CD4-positive, alpha-beta T cell treated with Interleukin-15 for 1 hour (primary cell): ENCODE measurements around the gene MBD2.
"Not testable (repeated sequence)": the region's sequence is repeated elsewhere in the genome, so short reads cannot be mapped to it uniquely, and the experiment has no call there.

Experiments
- DNase-seq: peaks from one replicate; pipeline ENCODE4 v3.0.0-alpha.2; 2020

The MBD2 gene

GRCh38 chr18:54148678-54149077 lies 75.8 kb downstream of the MBD2 start:
- no peak for DNase-seq

DNA sequence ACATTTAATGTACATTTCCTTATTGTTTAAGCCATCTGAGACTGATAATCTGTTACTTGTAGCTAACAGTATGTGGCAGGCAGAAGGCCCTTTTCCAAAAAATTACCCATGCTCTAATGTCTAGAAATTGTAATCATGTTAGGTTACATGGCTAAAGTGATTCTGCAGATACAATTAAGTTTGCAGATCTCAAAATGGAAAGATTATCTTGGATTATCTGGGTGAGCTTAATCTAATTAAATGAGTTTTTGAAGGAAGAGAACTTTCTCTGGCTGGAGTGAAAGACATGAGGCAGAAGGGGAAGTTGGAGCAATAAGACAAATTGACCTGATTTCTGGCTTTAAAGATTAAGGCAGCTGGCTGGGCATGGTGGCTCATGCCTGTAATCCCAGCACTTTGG lies 76.3 kb downstream of the MBD2 start:
- DNase-seq, result no peak

DNA sequence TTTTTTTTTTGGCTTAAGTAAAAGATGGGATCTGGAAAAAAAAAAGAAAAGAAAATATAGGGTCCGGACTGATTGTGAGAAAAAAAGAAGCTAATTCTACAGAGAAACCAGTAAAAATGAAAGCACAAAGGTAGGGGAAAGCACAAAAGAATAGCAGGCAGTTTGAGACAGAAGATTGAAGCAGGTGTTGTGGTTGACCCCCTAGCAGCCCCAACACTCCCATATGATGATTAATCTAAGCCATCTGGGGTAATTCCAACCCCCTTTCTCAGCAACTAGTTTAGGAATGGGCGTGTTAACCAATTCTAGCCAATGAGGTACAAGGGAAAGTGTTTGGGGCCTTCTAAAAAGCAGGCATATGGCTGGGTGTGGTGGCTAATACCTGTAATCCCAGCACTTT lies 77.0 kb downstream of the MBD2 start:
- DNase-seq, result no peak

DNA sequence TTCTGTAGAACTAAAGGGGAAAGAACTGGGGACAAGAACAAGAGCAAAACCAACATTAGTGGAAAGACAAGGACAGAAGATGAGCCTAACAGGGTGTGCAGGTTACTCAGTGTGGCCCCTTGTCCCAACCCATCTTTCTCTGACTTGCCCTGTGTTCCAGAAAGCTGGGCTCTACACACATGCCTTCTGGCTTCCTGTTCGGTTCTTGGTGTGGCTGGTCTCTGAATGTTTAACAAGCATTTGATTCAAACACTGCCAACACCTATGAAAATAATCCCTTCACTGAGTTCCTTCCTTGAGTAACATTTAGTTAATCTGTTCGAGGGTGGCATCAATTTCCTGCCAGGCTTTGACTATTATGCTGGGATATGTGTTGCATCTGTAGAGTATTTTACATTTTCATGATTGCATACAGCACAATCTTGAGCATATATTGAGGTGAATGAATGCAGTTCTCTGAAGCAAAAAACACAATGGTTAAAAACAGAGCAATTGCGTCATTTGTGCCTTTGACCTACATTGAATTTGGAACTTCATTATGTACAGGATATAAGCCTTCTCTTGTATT lies 83.3 kb downstream of the MBD2 start:
- no peak for DNase-seq

GRCh38 chr18:54140641-54141040 lies 83.8 kb downstream of the MBD2 start:
- DNase-seq, result no peak

DNA sequence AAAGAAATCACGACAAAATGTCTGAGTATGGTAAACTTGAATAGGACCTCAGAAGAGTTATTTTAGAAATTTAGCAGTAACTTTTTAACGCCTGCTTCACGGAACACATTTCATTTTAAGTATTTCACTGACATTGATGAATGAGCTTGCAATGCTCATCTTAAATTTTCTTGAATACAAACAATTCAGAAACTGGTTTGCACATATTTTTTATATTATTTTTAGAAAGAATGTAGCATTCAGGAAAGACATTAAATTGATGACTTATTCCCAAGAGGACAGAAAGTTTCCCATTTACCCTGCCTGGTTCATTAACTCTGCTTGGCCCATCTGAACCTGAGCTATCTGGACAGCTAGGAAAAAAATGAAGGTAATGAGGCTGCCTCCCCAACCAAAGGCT lies 89.3 kb downstream of the MBD2 start:
- no peak for DNase-seq

- DNase-seq, result no peak
Observed at GRCh38 chr18:54134053-54134452, 90.4 kb downstream of the MBD2 start.

DNA sequence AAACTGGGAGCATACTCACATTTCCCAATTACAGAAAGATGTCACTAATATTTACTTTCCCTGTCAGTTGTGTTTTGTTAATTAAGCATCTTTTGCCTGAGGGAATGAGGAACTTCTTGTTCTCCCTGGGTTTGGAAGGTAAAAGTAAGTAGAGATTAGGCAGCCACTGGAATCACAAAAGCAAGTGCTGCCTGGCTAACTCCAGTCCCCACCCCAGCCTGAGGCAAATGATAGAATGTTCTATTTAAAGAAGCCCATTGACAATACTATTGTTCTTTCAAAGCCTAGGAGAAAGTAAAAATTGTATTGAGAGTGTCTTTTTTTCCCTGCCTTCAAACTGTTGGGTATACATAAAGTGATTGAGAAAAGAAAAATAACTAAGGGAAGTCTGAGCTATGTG lies 93.8 kb downstream of the MBD2 start:
- DNase-seq, result no peak

- no peak for DNase-seq
Observed at GRCh38 chr18:54130177-54130576, 94.3 kb downstream of the MBD2 start.

DNA sequence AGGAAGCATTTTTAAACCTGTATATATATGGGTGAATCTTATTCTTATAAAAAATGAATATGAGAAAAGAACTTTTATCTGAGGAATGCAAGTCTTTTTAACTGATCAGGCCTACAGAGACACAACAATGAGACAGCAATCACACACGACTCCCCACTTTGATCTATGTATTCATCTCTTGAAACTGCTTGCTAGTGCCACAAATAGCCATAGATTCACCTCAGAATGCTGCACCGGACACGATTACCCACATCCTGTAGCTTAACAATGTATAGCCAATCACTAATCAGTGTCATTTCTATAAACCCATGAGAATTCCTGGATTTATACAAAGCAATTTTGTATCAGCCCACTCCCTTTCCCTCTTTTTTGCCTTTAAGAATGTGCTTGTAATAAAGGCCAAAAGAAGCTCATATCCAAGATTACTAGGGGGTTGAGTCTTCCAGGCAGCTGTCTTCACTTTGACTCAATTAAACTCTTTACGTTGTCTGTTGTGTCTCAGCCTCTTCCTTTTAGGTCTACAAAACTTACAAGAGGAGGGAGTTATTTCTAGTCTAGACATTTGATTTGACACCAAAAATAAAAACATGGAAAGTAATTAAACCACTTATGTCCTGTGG lies 94.9 kb downstream of the MBD2 start:
- no peak for DNase-seq

DNA sequence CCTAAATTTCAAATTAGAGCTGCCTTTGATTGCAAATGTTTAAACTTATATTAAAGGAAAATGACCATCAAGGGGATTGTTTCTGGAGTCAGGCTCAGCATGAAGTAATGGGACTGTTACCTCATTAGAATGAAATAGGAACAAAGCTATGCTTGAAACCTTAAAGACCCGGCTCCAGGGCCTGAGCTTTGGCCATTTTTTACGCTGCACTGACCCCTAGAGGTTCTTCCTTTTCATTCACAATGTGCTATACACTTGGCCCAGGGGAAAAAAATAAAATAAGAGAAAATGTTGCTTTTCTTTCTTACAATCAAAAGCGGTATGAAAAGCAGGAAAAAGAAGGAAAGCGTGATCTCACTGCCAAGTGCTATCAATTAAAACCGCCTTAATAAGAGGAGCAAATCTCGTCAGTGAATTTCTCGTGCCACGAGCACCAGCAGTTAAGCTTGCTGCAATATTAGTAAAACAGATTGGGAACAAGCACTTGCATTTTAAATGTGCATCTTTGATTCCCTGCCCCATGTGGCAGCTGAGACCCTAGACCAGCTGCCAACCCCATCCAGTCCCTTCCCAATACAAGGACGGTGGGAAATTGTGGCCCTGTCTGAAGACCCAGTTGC lies 96.6 kb downstream of the MBD2 start:
- DNase-seq, result no peak

DNA sequence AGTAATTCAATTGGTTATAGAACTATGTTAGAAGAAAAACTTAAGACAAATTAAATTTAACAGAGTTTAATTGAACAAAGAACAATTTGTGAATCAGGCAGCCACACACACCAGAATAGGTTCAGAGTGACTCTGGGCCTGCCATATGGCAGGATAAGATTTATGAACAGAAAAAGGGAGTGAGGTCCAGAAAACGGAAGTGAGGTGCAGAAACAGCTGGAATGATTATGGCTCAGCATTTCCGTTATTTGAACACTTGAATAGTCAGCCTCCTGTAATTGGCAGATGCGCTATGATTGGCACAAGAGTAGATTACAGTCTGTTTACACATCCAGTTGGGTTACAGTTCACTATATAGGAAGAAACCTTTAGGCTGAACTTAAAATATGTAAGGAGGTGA lies 99.0 kb downstream of the MBD2 start:
- DNase-seq, result no peak

DNA sequence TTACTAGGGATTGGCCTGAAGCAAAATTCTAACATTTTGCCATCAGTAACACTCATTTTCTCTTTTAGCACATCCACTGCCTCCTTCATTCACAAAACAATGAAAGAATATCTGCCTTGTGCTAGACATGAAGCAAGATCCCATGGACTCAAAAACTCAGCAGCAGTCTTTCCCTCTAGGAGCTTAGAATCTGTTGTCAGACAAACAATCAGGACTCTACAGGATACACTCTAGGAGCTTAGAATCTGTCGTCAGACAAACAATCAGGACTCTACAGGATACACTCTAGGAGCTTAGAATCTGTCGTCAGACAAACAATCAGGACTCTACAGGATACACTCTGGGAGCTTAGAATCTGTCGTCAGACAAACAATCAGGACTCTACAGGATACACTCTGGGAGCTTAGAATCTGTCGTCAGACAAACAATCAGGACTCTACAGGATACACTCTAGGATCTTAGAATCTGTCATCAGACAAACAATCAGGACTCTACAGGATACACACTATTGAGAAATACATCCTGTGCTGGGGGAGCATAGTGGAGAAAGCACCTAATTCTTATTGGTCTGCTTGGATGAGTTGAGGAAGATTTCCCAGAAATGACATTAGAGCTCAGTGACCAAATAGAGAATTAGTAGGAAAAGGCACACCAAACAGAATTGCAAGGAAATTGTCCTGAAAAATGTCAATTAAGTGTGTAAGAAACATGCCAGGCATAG lies 100.6 kb downstream of the MBD2 start:
- DNase-seq, result not testable (repeated sequence)

- DNase-seq, result no peak
Observed at GRCh38 chr18:54119524-54120019, 104.9 kb downstream of the MBD2 start.

DNA sequence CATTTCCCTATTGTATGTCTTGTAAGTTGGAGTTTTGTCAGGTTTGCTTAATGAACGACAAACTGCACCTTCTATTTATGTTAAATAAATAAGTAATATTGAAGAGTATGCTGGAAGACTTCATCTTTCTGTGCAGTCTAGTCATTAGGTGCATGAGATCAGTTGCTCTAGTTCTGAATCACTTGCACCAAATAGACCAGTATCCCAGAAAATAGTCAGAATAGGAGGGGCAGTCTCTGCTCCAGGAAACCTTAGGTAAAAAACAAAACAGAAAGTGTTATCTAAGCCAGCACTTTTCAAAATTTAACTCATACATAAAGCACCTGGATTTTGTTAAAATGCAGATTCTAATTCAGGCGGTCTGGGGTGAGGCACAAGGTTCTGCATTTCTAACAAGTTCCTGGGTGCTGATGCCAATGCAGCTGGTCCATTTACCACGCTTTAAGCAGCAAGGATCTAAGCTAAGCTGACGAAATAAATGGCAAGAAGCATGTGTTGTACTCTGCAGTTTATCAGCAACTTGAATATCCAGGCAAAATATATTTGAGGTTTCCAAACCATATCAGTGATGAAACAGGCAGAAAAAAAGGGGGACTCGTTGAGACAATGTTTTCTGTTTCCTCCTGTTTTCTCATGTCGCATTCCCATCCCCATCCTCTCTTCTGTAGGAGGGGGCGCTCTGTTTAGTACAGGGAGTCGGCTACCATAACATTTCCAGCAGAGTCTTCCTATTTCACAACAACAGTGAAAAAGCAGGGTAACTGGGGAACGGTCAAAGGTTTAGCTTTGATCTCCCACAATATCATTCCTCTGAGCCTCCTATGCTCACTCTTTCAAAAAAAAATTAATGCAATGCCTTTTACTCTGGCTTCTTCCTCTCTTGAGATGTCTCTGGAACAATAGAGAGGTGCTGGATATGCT lies 106.4 kb downstream of the MBD2 start:
- DNase-seq, result no peak

GRCh38 chr18:54116541-54117257 lies 107.8 kb downstream of the MBD2 start:
- DNase-seq, result no peak

DNA sequence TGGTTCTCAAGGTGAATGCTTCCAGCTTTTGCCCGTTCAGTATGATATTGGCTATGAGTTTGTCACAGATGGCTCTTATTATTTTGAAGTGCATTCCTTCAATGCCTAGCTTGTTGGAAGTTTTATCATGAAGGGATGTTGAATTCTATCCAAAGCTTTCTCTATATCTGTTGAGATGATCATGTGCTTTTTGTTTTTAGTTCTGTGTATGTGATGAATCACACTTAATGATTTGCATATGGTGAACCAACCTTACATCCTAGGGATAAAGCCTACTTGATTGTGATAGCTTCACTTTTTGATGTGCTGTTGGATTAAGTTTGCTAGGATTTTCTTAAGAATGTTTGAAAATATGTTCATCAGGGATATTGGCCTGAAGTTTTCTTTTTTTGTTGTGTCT lies 112.1 kb downstream of the MBD2 start:
- DNase-seq, result no peak

DNA sequence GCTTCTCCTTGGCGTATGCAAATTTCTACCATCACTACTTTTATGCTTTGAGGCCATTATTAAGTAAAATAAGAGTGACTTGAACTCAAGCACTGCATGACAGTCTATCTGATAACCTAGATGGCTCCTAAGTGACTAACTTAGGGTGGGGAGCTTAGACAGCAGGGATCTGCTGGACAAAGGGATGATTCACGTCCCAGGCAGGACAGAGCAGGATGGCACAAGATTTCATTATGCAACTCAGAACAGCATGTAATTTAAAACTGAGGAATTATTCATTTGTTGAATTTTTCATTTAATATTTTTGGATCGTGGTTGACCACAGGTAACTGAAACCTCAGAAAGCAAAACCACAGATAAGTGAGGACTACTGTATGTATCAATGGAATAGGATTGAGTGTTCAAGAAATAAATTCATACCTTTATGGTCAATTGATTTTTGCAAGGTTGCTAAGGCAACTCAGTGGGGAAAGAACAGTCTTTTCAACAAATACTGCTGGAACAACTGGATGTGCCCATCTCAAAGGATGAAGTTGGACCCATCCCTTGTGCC lies 115.3 kb downstream of the MBD2 start:
- DNase-seq, result no peak

DNA sequence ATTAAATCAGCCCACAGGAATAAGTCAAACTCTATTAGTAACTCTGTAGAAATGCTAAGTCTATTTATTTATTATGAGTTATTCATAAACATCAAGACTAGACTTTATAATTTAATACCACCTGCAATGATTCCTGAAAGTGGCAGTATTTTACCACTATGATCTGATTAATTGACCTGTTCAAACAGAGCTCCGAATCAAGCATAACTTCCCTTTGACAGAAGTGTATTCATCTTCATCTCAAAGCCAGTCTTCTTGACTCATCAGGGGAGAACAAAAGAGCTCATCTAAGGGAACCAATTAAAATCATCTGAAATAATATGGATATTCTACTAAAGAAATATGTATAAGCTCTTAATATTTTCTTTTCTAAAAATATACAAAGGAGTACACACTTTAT lies 122.3 kb downstream of the MBD2 start:
- no peak for DNase-seq
